GM12878 (cell line): Measurements from ENCODE around the gene ATP2C2. TPM values are rescaled to one million over a fixed set of nuclear protein-coding genes. Genes with fewer than 3 reads are reported as not detected.

ENCODE experiments used
- ATAC-seq: fragments of 200-7000 bp; cut with Tn5 transposase; 3 replicates; pipeline ENCODE4 v1.9.1; 2020; ENCODE audit warnings: mild to moderate bottlenecking, moderate library complexity
- BruUV-seq: library from RNA; stranded (reverse); fragments of 400-500 nt; replicated peaks from 2 replicates; lab custom pipeline; 2021; lab: Mats Ljungman, UMichigan
- CTCF ChIA-PET: fragments of 300-600 bp; sonication (Branson Sonifier 250); formaldehyde crosslinking; extraction: SDS; loops from one replicate; lab custom pipeline; 2021; ENCODE audit warnings: inconsistent platforms; lab: Yijun Ruan, JAX
- POLR2A ChIA-PET: fragments of 350-600 bp; formaldehyde crosslinking; extraction: SDS; loops from one replicate; lab custom pipeline; 2021; ENCODE audit warnings: inconsistent platforms; lab: Charles Lee
- RAD21 ChIA-PET: fragments of 300-600 bp; sonication (Branson Sonifier 250); formaldehyde crosslinking; loops from one replicate; lab custom pipeline; 2023; ENCODE audit warnings: antibody characterized with exemption; ENCODE audit not compliant: unreplicated experiment; lab: Charles Lee
- SMC1A ChIA-PET: fragments of 300-600 bp; sonication (Branson Sonifier 250); formaldehyde crosslinking; loops from one replicate; lab custom pipeline; 2023; ENCODE audit not compliant: unreplicated experiment, uncharacterized antibody; lab: Charles Lee
- DNase-seq: peaks from one replicate; pipeline ENCODE4 v3.0.0-alpha.2; 2011; ENCODE audit warnings: low read depth, low spot score
- FAIRE-seq: peaks from 3 replicates; lab custom pipeline; 2011; peaks lifted over from hg19 to GRCh38; lab: Jason Lieb, UNC
- H2AFZ ChIP-seq: 2 replicates; pipeline ENCODE4 v1.6.0; 2011; ENCODE audit warnings: low read depth, low read length, control low read depth; ENCODE audit not compliant: control insufficient read depth
- H3K27ac ChIP-seq: 2 replicates; pipeline ENCODE4 v1.5.1; 2011; ENCODE audit warnings: control low read depth; ENCODE audit not compliant: control insufficient read depth, insufficient read depth
- H3K27me3 ChIP-seq, 2 experiments: replicated peaks in 1 of 2; 2 replicates each; pipeline versions ENCODE4 v1.6.0 to v1.6.1; 2011; ENCODE audit warnings: low read length in 1 of 2; ENCODE audit not compliant: control insufficient read depth in 2 of 2, insufficient read depth in 2 of 2
- H3K36me3 ChIP-seq, 2 experiments: 2 replicates each; pipeline ENCODE4 v1.5.1; 2011; ENCODE audit warnings: low read length in 1 of 2; ENCODE audit not compliant: control insufficient read depth in 2 of 2, insufficient read depth in 2 of 2
- H3K4me1 ChIP-seq: 2 replicates; pipeline ENCODE4 v1.6.1; 2011; ENCODE audit warnings: mild to moderate bottlenecking, low read length, moderate library complexity, mixed read lengths; ENCODE audit not compliant: control insufficient read depth, insufficient read depth
- H3K4me2 ChIP-seq: 2 replicates; pipeline ENCODE4 v1.6.0; 2011; ENCODE audit warnings: control low read depth; ENCODE audit not compliant: control insufficient read depth, insufficient read depth
- H3K4me3 ChIP-seq: fragments of 200-600 bp; sonication (generic); 2 replicates; pipeline ENCODE4 v1.5.1; 2016
- H3K79me2 ChIP-seq: 2 replicates; pipeline ENCODE4 v1.6.0; 2011; ENCODE audit warnings: low read length; ENCODE audit not compliant: control insufficient read depth, insufficient read depth
- H3K9ac ChIP-seq: 2 replicates; pipeline ENCODE4 v1.8.0; 2011; ENCODE audit warnings: low read length, control low read depth, mixed read lengths; ENCODE audit not compliant: control insufficient read depth, insufficient read depth
- H3K9me3 ChIP-seq: replicated peaks from 3 replicates; pipeline ENCODE4 v1.5.1; 2011; ENCODE audit warnings: mild to moderate bottlenecking, low read length; ENCODE audit not compliant: control insufficient read depth, insufficient read depth
- H4K20me1 ChIP-seq: 2 replicates; pipeline ENCODE4 v1.6.0; 2011; ENCODE audit not compliant: control insufficient read depth, insufficient read depth
- ATF3 ChIP-seq: IDR thresholded peaks from 2 replicates; pipeline ENCODE4 v1.6.1; 2011; ENCODE audit warnings: low read depth, mild to moderate bottlenecking, low read length, moderate library complexity, borderline replicate concordance; ENCODE audit errors: extremely low read depth
- CBX3 ChIP-seq: fragments of 200-600 bp; sonication (generic); IDR thresholded peaks from 2 replicates; pipeline ENCODE4 v1.6.1; 2016; ENCODE audit warnings: low read depth, borderline replicate concordance
- CHD1 ChIP-seq: IDR thresholded peaks from 2 replicates; pipeline ENCODE4 v1.6.1; 2012; ENCODE audit warnings: low read depth, low read length, improper control_type of control experiment
- EED ChIP-seq: sonication (generic); IDR thresholded peaks from 2 replicates; pipeline ENCODE4 v1.6.1; 2016; ENCODE audit warnings: antibody characterized with exemption, low read depth
- EP300 ChIP-seq, 2 experiments: fragments of 150-350 bp in 1 of 2; IDR thresholded peaks; 2 replicates each; pipeline ENCODE4 v1.6.1; 2011 to 2012; ENCODE audit warnings: low read depth in 2 of 2, low read length in 2 of 2, borderline replicate concordance in 1 of 2, improper control_type of control experiment in 1 of 2, inconsistent platforms in 1 of 2; ENCODE audit not compliant: control insufficient read depth in 1 of 2
- HSF1 ChIP-seq: fragments of 150-350 bp; IDR thresholded peaks from 2 replicates; pipeline ENCODE4 v1.6.1; 2014; ENCODE audit warnings: mild to moderate bottlenecking, low read depth, low read length
- KAT2A ChIP-seq: conservative IDR thresholded peaks from 2 replicates; pipeline ENCODE4 v1.6.1; 2011; ENCODE audit warnings: low read depth, low read length; ENCODE audit not compliant: control insufficient read depth
- PML ChIP-seq: IDR thresholded peaks from 2 replicates; pipeline ENCODE4 v1.6.1; 2012; ENCODE audit warnings: low read length, inconsistent platforms
- POLR2A ChIP-seq: IDR thresholded peaks from 2 replicates; pipeline ENCODE4 v1.6.1; 2011; ENCODE audit warnings: low read depth, mild to moderate bottlenecking, low read length
- POU2F2 ChIP-seq: IDR thresholded peaks from 3 replicates; pipeline ENCODE4 v1.6.1; 2011; ENCODE audit warnings: low read depth, mild to moderate bottlenecking, low read length, borderline replicate concordance
- RAD51 ChIP-seq: fragments of 450-650 bp; IDR thresholded peaks from 2 replicates; pipeline ENCODE4 v1.6.1; 2016; ENCODE audit warnings: moderate library complexity, mild to moderate bottlenecking, inconsistent platforms
- SIX5 ChIP-seq: IDR thresholded peaks from 2 replicates; pipeline ENCODE4 v1.6.1; 2011; ENCODE audit warnings: mild to moderate bottlenecking, low read depth, low read length, moderate library complexity; ENCODE audit not compliant: severe bottlenecking
- ZBED1 ChIP-seq: IDR thresholded peaks from 2 replicates; pipeline ENCODE4 v1.6.1; 2016; ENCODE audit warnings: borderline replicate concordance
- ZNF217 ChIP-seq: fragments of 450-650 bp; IDR thresholded peaks from 2 replicates; pipeline ENCODE4 v1.6.1; 2017; ENCODE audit warnings: antibody characterized with exemption, mild to moderate bottlenecking
- ZZZ3 ChIP-seq: IDR thresholded peaks from 2 replicates; pipeline ENCODE4 v1.6.1; 2011; ENCODE audit warnings: low read depth; ENCODE audit not compliant: control insufficient read depth, insufficient read length
- WGBS: methylation state at CpG from one replicate; pipeline ENCODE4 v1.1.6; 2016; ENCODE audit warnings: low lambda C conversion rate; ENCODE audit not compliant: insufficient replicate concordance, insufficient coverage; ENCODE audit errors: missing lambda C conversion rate; 5-methylcytosine and 5-hydroxymethylcytosine counted together
- in situ Hi-C: fragments of 300-500 bp; cut with MboI; formaldehyde crosslinking; loops from 9 replicates; pipeline ENCODE4 v1.14.3; 2018; ENCODE audit warnings: mixed read lengths
- intact Hi-C: fragments of 100-400 bp; cut with micrococcal nuclease; formaldehyde crosslinking; loops from one replicate; pipeline ENCODE4 v1.14.2; 2022; ENCODE audit not compliant: unreplicated experiment
- polyA plus RNA-seq, 11 experiments: library from polyadenylated mRNA; depleted of rRNA in 4 of 11; unstranded in 6 of 11; stranded (reverse) in 5 of 11; fragments of >200 nt; fragmentation: Nextera tagmentation in 4 of 11; fragmentation: Illumina TruSeq in 1 of 11; extraction: Ambion mirVana in 4 of 11; extraction: Trizol in 1 of 11; gene quantifications; 1 replicate in 1 of 11; 2 replicates in 10 of 11; pipeline versions ENCODE4 v1.2.1 to v1.2.3, GENCODE V29; 2011 to 2016; ENCODE audit warnings: inconsistent platforms in 2 of 11, missing spikeins in 2 of 11, low read depth in 1 of 11
- total RNA-seq, 4 experiments: library from RNA; depleted of rRNA in 3 of 4; stranded (reverse); fragments of >200 nt in 3 of 4; fragmentation: Illumina TruSeq in 1 of 4; extraction: Trizol in 1 of 4; gene quantifications; 2 replicates each; pipeline versions ENCODE4 v1.2.1 to v1.2.3, GENCODE V29; 2013 to 2021
- TF ChIP-seq, protein P1 (sequence below): fragments of 450-650 bp; IDR thresholded peaks from 2 replicates; pipeline ENCODE4 v1.6.1; 2017; ENCODE audit warnings: borderline replicate concordance
- TF ChIP-seq, protein P2 (sequence below): IDR thresholded peaks from 2 replicates; pipeline ENCODE4 v1.6.1; 2012; ENCODE audit warnings: improper control_type of control experiment, low read depth, low read length; ENCODE audit not compliant: insufficient replicate concordance

The ATP2C2 gene
- total and polyA plus RNA-seq, 10 of the 15 experiments (the other 5 are each of a cell fraction or from before 2014, with no cell fraction given) = 0.05 to 0.19 TPM; not detected in 8

DNA sequence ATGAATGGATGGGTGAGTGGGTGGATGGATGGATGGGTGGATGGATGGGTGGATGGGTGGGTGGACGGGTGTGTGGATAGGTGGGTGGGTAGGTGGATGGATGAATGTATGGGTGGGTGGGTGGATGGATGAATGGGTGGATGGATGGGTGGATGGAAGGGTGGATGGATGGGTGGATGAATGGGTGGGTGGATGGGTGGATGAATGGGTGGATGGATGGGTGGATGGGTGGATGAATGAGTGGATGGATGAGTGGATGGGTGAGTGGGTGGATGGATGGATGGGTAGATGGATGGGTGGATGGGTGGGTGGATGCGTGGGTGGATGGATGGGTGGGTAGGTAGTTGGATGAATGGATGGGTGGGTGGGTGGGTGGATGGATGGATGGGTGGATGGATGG is 13.2 kb upstream of the ATP2C2 start:
- no peak overlapping the region for H3K4me3 ChIP-seq
- intact Hi-C loops = no loop called here
- TF ChIP-seq ZNF217 = no peak
- TF ChIP-seq, protein P1, sequence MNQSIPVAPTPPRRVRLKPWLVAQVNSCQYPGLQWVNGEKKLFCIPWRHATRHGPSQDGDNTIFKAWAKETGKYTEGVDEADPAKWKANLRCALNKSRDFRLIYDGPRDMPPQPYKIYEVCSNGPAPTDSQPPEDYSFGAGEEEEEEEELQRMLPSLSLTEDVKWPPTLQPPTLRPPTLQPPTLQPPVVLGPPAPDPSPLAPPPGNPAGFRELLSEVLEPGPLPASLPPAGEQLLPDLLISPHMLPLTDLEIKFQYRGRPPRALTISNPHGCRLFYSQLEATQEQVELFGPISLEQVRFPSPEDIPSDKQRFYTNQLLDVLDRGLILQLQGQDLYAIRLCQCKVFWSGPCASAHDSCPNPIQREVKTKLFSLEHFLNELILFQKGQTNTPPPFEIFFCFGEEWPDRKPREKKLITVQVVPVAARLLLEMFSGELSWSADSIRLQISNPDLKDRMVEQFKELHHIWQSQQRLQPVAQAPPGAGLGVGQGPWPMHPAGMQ = no peak
- TF ChIP-seq HSF1 = no peak
- TF ChIP-seq CBX3 = no peak
- no peak for TF ChIP-seq ZZZ3
- no peak for TF ChIP-seq RAD51
- no peak for TF ChIP-seq ZBED1
- TF ChIP-seq ATF3 = no peak
- TF ChIP-seq EP300 (IDR thresholded peaks at IDR 0.05; ENCODE audit: borderline replicate concordance in 1 of 2, control insufficient read depth in 1 of 2, low read depth in 2 of 2, low read length in 2 of 2) = no peak
- no peak for TF ChIP-seq POLR2A
- TF ChIP-seq PML = no peak
- TF ChIP-seq, protein P2, sequence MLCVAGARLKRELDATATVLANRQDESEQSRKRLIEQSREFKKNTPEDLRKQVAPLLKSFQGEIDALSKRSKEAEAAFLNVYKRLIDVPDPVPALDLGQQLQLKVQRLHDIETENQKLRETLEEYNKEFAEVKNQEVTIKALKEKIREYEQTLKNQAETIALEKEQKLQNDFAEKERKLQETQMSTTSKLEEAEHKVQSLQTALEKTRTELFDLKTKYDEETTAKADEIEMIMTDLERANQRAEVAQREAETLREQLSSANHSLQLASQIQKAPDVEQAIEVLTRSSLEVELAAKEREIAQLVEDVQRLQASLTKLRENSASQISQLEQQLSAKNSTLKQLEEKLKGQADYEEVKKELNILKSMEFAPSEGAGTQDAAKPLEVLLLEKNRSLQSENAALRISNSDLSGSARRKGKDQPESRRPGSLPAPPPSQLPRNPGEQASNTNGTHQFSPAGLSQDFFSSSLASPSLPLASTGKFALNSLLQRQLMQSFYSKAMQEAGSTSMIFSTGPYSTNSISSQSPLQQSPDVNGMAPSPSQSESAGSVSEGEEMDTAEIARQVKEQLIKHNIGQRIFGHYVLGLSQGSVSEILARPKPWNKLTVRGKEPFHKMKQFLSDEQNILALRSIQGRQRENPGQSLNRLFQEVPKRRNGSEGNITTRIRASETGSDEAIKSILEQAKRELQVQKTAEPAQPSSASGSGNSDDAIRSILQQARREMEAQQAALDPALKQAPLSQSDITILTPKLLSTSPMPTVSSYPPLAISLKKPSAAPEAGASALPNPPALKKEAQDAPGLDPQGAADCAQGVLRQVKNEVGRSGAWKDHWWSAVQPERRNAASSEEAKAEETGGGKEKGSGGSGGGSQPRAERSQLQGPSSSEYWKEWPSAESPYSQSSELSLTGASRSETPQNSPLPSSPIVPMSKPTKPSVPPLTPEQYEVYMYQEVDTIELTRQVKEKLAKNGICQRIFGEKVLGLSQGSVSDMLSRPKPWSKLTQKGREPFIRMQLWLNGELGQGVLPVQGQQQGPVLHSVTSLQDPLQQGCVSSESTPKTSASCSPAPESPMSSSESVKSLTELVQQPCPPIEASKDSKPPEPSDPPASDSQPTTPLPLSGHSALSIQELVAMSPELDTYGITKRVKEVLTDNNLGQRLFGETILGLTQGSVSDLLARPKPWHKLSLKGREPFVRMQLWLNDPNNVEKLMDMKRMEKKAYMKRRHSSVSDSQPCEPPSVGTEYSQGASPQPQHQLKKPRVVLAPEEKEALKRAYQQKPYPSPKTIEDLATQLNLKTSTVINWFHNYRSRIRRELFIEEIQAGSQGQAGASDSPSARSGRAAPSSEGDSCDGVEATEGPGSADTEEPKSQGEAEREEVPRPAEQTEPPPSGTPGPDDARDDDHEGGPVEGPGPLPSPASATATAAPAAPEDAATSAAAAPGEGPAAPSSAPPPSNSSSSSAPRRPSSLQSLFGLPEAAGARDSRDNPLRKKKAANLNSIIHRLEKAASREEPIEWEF = no peak
- no peak for TF ChIP-seq KAT2A
- no peak for TF ChIP-seq POU2F2
- no peak for TF ChIP-seq SIX5
- no peak for TF ChIP-seq CHD1
- TF ChIP-seq EED = no peak
- in situ Hi-C loops = no loop called here
- WGBS = 0% methylated on average over 1 of the region's 2 CpGs
- no peaks in the 10 kb centered on the region for H3K79me2 ChIP-seq
- no peaks in the 10 kb centered on the region for H3K4me1 ChIP-seq
- DNase-seq (no peak), FAIRE-seq (no peak), ATAC-seq (no peak)
- no peak overlapping the region for H2AFZ ChIP-seq
- H3K9ac ChIP-seq = no peak overlapping the region
- no peaks in the 10 kb centered on the region; a peak in 1 of 4 replicates for H3K27me3 ChIP-seq
- RAD21 ChIA-PET = no interaction called here
- no peaks in the 10 kb centered on the region for H4K20me1 ChIP-seq
- POLR2A ChIA-PET = no interaction called here
- SMC1A ChIA-PET = no interaction called here
- no peaks in the 10 kb centered on the region for H3K36me3 ChIP-seq
- H3K9me3 ChIP-seq = no peaks in the 10 kb centered on the region; the same call in 2 of the 3 replicates
- BruUV-seq = no TSS peak
- no peak overlapping the region for H3K4me2 ChIP-seq
- H3K27ac ChIP-seq = no peak overlapping the region
- CTCF ChIA-PET = no interaction called here
